Spinal cord (tissue), 10 donors: Measurements from ENCODE around the gene SPAG16. TPM values are rescaled to one million over a fixed set of nuclear protein-coding genes. Genes with fewer than 3 reads are reported as not detected.

Experiments
- DNase-seq, 6 donors: peaks; one replicate each; pipeline versions ENCODE4 v3.0.0 to v3.0.0-alpha.2; 2013 to 2015; ENCODE audit warnings: low spot score in 6 of 6, low read depth in 4 of 6
- H3K27ac ChIP-seq: one replicate; pipeline ENCODE4 v1.5.1; 2013; ENCODE audit warnings: low read depth, low read length, control low read depth
- H3K27me3 ChIP-seq: one replicate; pipeline ENCODE4 v1.6.1; 2013; ENCODE audit warnings: low read length; ENCODE audit not compliant: control insufficient read depth, insufficient read depth
- H3K36me3 ChIP-seq: one replicate; pipeline ENCODE4 v1.6.1; 2013; ENCODE audit warnings: low read length; ENCODE audit not compliant: control insufficient read depth, insufficient read depth
- H3K4me1 ChIP-seq: one replicate; pipeline ENCODE4 v1.6.1; 2013; ENCODE audit warnings: low read length; ENCODE audit not compliant: control insufficient read depth, insufficient read depth
- H3K4me3 ChIP-seq: one replicate; pipeline ENCODE4 v1.5.1; 2013; ENCODE audit warnings: low read depth, low read length, control low read depth
- H3K9me3 ChIP-seq: one replicate; pipeline ENCODE4 v1.6.1; 2013; ENCODE audit warnings: low read length; ENCODE audit not compliant: control insufficient read depth, insufficient read depth
- WGBS: methylation state at CpG from one replicate; pipeline ENCODE4 v1.1.5; 2013; ENCODE audit warnings: missing lambda C conversion rate; ENCODE audit not compliant: insufficient coverage; 5-methylcytosine and 5-hydroxymethylcytosine counted together
- polyA plus RNA-seq, 2 donors: library from polyadenylated mRNA; unstranded; fragments of 120-200 nt; gene quantifications; one replicate each; pipeline ENCODE4 v1.2.1, GENCODE V29; 2013; ENCODE audit not compliant: insufficient read length in 2 of 2
- total RNA-seq, 2 donors: library from RNA; depleted of rRNA in 1 of 2; stranded (reverse); fragments of 120-200 nt in 1 of 2; fragments of >200 nt in 1 of 2; gene quantifications; one replicate each; pipeline versions ENCODE4 v1.2.3 to v1.2.4, GENCODE V29; 2013 to 2014
- donor health status: healthy.

SPAG16 gene
- total and polyA plus RNA-seq, 4 donors = 47.4 to 86.2 (median 74.2) TPM

DNA sequence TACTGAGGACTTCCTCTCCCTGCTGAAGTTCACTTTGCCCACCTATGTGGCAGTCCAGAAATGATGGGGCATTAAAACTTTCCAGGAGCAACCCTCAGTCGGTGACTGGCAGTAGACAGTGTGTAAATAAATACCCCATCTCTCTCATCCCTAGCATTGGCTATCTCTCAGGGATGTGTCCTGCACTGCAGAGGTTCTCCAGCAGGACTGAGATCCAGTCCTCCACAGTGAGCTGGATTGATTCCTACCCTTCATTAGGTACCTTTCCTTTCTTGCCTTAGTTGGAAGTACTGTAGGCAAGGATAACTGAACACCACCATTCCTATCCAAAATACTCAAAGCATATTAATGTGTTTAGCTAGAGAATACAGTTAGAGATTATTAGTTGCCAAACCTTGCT is 441.8 kb downstream of the SPAG16 start:
- Histone ChIP-seq H3K27me3 (no peaks in the 10 kb centered on the region), H3K4me1 (no peaks in the 10 kb centered on the region), H3K27ac (no peak overlapping the region), H3K36me3 (no peaks in the 10 kb centered on the region), H3K9me3 (no peaks in the 10 kb centered on the region), H3K4me3 (no peak overlapping the region)
- DNase-seq = no peak
- WGBS = 100% methylated on average over 1 of the region's 1 CpG

DNA sequence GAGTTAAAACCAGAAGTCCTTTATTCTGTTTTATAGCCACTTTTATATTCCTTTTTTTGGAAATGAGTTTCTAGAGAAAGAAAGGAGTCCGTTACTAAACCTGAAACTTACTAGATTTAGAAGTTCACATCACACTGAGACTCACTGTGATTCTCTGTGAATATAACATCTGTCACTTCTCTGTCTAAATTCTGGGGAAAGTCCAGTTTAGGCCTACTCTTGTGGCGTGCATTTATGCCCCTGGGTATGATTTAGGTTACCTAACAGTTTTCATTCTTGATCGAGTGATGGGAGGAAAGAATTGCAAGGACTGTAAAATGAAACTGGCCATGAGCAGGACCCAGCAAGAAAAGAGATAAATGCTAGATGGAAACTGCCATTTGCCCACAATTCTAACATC is 449.6 kb downstream of the SPAG16 start:
- Histone ChIP-seq H3K27me3 (no peaks in the 10 kb centered on the region), H3K27ac (no peak overlapping the region), H3K4me3 (no peak overlapping the region), H3K4me1 (no peaks in the 10 kb centered on the region), H3K36me3 (no peaks in the 10 kb centered on the region), H3K9me3 (no peaks in the 10 kb centered on the region)
- DNase-seq = no peak
- WGBS = 86% methylated on average over 1 of the region's 3 CpGs

DNA sequence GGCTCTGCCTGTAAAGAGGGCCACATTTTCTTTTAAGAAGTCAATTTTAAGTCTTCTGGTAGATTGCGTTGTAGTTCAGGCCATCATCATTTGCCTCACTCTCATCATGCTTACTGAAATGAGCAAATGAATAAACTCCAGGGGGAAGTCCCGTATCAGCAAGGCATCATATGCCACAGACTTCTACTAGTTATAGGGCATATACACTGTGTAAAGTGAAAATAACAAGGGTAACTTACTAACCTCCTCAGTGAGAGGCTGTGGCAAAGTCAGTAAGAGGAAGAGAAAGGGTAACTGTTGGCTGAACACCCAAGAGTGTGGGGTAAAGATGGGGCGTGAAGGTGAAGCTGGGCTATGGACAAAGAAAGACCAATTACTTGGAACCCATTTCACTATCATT is 456.2 kb downstream of the SPAG16 start:
- no peak overlapping the region for H3K4me3 ChIP-seq
- H3K27ac ChIP-seq = no peak overlapping the region
- H3K4me1 ChIP-seq = no peaks in the 10 kb centered on the region
- no CpG with 5 or more reads among the region's 3 CpGs for WGBS
- no peaks in the 10 kb centered on the region for H3K27me3 ChIP-seq
- no peaks in the 10 kb centered on the region for H3K36me3 ChIP-seq
- no peak for DNase-seq
- H3K9me3 ChIP-seq = no peaks in the 10 kb centered on the region

DNA sequence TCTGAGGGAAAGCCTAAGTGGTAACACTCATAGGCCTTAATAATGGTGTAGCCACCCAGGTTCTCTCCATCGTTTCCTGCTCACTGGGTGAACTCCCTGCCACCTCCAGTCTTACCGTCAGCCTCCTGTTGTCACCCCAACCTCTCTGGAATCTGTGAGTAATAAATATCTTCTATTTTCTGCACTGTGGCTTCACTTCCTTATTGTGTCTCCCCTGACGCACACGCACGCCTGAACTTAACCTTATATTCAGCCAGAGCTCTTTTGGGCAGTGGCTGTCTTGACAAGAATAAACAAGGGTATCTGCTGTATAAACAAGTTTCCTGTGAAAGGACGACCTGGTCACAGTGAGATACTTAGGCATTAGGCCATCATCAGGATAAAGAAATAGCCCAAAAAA is 467.2 kb downstream of the SPAG16 start:
- Histone ChIP-seq H3K27me3 (no peaks in the 10 kb centered on the region), H3K9me3 (no peaks in the 10 kb centered on the region), H3K4me3 (no peak overlapping the region), H3K27ac (no peak overlapping the region), H3K36me3 (no peaks in the 10 kb centered on the region), H3K4me1 (no peaks in the 10 kb centered on the region)
- 50% methylated on average over 4 of the region's 6 CpGs for WGBS
- DNase-seq = no peak

DNA sequence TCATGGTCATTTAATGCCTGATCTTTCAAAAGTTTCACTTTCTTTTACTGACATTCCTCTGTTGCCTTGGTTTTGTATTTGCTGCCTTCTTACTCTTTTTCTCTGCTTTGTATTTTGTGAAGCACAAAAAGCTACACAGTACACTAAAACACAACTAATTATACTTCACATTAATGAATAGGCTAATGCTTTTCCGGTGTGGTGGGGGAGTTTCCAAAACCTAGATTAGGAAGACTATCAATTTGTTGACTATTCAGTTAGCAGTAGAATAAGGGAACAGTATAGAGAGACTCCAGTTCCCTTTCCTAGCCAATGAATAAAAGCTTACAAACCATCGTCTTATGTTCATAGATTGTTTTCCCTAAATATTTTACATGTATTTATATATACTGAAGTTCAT is 468.3 kb downstream of the SPAG16 start:
- no peak for DNase-seq
- no peaks in the 10 kb centered on the region for H3K27me3 ChIP-seq
- H3K36me3 ChIP-seq = no peaks in the 10 kb centered on the region
- no peaks in the 10 kb centered on the region for H3K9me3 ChIP-seq
- no peak overlapping the region for H3K27ac ChIP-seq
- WGBS = no CpG with 5 or more reads among the region's 2 CpGs
- H3K4me1 ChIP-seq = no peaks in the 10 kb centered on the region
- no peak overlapping the region for H3K4me3 ChIP-seq

DNA sequence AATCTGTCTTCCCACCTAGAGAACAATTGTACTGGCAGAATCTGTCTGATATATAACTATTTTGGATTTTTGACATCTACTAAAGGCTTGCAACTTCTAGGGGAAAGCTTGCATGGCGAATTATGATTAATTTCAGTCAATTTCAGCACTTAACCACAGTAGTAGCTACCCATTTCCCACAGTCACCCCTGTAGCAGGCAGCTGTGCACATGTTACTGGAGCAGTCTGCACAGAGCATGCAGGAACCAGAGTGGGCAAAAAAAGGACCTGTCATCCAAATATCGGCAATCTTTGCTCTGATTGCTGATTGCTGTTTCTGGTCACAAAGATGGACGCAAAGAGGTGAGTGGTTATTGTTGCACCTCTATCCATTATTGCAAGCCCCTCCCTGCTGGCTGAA is 473.3 kb downstream of the SPAG16 start:
- Histone ChIP-seq H3K36me3 (no peaks in the 10 kb centered on the region), H3K9me3 (no peaks in the 10 kb centered on the region), H3K27me3 (no peaks in the 10 kb centered on the region), H3K4me1 (no peaks in the 10 kb centered on the region), H3K27ac (no peak overlapping the region), H3K4me3 (no peak overlapping the region)
- 75% methylated on average over 3 of the region's 3 CpGs for WGBS
- DNase-seq = no peak

DNA sequence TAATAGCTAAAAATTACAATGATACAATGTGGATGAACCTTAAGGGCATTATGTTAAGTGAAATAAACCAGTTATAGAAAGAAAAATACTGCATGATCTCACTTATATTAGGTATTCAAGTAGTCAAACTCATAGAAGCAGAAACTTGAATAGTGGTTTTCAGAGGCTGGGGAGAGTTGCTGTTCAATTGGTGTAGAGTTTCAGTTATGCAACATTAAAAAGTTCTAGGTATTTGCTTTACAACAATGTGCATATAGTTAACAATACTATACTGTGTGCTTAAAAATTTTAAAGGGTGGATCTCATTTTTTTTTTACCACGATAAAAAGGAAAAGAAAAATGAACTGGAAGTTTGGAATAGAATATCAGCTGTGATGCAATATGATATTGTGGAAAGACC is 479.1 kb downstream of the SPAG16 start:
- H3K36me3 ChIP-seq = no peaks in the 10 kb centered on the region
- no CpG with 5 or more reads among the region's 1 CpG for WGBS
- H3K27me3 ChIP-seq = no peaks in the 10 kb centered on the region
- no peak overlapping the region for H3K27ac ChIP-seq
- H3K4me3 ChIP-seq = no peak overlapping the region
- no peaks in the 10 kb centered on the region for H3K9me3 ChIP-seq
- no peaks in the 10 kb centered on the region for H3K4me1 ChIP-seq
- DNase-seq = no peak

DNA sequence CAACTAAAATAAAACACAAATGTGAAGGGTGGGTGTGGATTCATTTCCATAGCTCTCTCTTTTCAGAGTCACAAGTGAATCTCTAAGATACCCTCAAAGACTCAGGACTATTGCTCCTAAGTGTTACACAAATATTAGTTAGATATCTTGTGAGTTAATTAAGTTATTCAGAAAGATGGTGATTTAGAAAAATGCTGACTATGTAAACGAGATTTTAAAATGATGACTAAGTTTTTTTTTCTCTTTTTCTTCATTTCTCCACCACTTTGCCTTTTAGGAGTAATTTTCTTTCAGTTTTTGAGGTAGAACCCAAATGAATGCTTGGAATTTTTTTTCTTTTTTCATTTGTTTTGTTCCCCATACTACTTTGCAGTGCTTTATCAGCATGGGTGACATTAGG is 479.7 kb downstream of the SPAG16 start:
- whole genome bisulfite sequencing = no CpG with 5 or more reads among the region's 1 CpG
- no peaks in the 10 kb centered on the region for H3K4me1 ChIP-seq

DNA sequence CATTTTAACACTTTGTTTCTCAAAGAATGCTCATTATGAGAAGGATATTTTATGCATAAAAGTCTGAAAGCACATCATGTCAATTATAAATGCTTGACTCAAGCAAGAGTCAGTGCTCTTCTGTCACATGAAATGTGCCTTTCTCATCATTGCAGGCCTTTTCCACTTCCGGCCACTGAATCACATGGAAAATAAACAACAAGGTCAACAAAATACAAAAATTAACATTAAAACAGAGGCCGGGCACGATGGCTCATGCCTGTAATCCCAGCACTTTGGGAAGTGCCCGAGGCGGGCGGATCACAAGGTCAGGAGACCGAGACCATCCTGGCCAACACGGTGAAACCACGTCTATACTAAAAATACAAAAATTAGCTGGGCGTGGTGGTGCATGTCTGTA is 480.6 kb downstream of the SPAG16 start:
- 96% methylated on average over 8 of the region's 10 CpGs for WGBS

More for the DNA sequence above, 479.7 kb downstream of the SPAG16 start:
- Histone ChIP-seq H3K36me3 (no peaks in the 10 kb centered on the region), H3K27me3 (no peaks in the 10 kb centered on the region), H3K9me3 (no peaks in the 10 kb centered on the region), H3K27ac (no peak overlapping the region), H3K4me3 (no peak overlapping the region)
- no peak for DNase-seq

DNA sequence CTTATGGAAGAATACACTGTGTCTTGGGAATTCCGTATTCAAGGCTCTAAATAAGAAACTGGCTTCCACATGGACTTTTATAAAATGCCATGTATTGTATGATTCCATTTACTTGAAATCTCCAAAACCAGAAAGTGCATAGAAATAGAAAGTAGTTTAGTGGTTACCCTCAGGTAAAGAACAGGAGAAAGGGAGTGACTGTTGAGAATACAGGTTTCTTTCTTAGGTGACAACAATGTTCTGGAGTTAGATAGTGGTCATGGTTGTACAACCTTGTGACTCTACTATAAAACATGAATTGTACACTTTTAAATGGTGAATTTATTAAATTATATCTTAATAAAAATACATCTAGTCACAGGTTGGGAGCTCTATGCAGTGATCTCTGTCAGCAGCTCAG is 481.8 kb downstream of the SPAG16 start:
- DNase-seq = no peak
- Histone ChIP-seq H3K27me3 (no peaks in the 10 kb centered on the region), H3K27ac (no peak overlapping the region), H3K4me1 (no peaks in the 10 kb centered on the region), H3K4me3 (no peak overlapping the region), H3K9me3 (no peaks in the 10 kb centered on the region), H3K36me3 (no peaks in the 10 kb centered on the region)
- WGBS = no CpG with 5 or more reads among the region's 1 CpG

More for the DNA sequence above, 480.6 kb downstream of the SPAG16 start:
- H3K9me3 ChIP-seq = no peaks in the 10 kb centered on the region
- no peak for DNase-seq
- no peaks in the 10 kb centered on the region for H3K4me1 ChIP-seq
- no peak overlapping the region for H3K27ac ChIP-seq
- no peaks in the 10 kb centered on the region for H3K27me3 ChIP-seq
- no peak overlapping the region for H3K4me3 ChIP-seq
- H3K36me3 ChIP-seq = no peaks in the 10 kb centered on the region
